Endothelial cell of umbilical vein (primary cell): ENCODE data around the gene GCH1.

ENCODE experiments used
- EZH2 ChIP-seq: IDR thresholded peaks from 2 replicates; pipeline ENCODE4 v1.6.1; 2012; ENCODE audit warnings: borderline replicate concordance, low read depth, mild to moderate bottlenecking, moderate library complexity, low read length, inconsistent platforms; ENCODE audit not compliant: severe bottlenecking
- JUN ChIP-seq: IDR thresholded peaks from 2 replicates; pipeline ENCODE4 v1.6.1; 2011; ENCODE audit warnings: borderline replicate concordance, low read depth; ENCODE audit not compliant: insufficient read length, insufficient read depth
- POLR2A ChIP-seq: IDR thresholded peaks from 2 replicates; pipeline ENCODE4 v1.6.1; 2012; ENCODE audit warnings: low read depth, mild to moderate bottlenecking, control low read depth, low read length
- POLR2AphosphoS5 ChIP-seq: IDR thresholded peaks from 2 replicates; pipeline ENCODE4 v1.6.1; 2012; ENCODE audit warnings: low read depth, mild to moderate bottlenecking, control low read depth, low read length, moderate library complexity; ENCODE audit not compliant: insufficient read depth
- TF ChIP-seq, protein P1 (sequence below), 2 donors: IDR thresholded peaks; 1 replicate in 1 of 2; 2 replicates in 1 of 2; pipeline ENCODE4 v1.5.1; 2011; ENCODE audit warnings: low read length in 2 of 2, mild to moderate bottlenecking in 2 of 2, moderate library complexity in 2 of 2, control low read depth in 1 of 2, inconsistent platforms in 1 of 2, low read depth in 1 of 2; ENCODE audit not compliant: insufficient read depth in 1 of 2; ENCODE audit errors: extremely low read depth in 1 of 2
- TF ChIP-seq, protein P2 (sequence below): IDR thresholded peaks from 2 replicates; pipeline ENCODE4 v1.6.1; 2011; ENCODE audit not compliant: insufficient read depth, insufficient read length

DNA sequence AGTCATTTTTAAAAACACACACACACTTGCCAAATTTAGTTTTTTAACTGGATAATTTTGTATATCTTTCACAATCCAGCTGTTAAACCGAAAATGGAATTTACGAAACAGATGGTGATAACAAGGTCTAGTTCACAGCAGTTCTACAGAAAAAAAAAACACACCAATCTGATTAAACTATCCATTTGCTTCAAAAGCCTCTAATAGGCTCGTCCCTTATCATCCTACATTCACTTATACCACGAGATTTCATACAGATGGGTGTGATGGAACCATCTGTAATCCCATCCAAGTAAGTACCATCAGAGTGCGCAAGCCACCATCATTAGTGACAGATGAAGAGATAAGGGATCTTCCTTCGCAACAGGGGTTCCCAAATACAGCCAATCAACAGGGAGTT lies 20.1 kb downstream of the GCH1 start:
- no peak for TF ChIP-seq POLR2AphosphoS5
- TF ChIP-seq JUN: no peak
- TF ChIP-seq, protein P1, sequence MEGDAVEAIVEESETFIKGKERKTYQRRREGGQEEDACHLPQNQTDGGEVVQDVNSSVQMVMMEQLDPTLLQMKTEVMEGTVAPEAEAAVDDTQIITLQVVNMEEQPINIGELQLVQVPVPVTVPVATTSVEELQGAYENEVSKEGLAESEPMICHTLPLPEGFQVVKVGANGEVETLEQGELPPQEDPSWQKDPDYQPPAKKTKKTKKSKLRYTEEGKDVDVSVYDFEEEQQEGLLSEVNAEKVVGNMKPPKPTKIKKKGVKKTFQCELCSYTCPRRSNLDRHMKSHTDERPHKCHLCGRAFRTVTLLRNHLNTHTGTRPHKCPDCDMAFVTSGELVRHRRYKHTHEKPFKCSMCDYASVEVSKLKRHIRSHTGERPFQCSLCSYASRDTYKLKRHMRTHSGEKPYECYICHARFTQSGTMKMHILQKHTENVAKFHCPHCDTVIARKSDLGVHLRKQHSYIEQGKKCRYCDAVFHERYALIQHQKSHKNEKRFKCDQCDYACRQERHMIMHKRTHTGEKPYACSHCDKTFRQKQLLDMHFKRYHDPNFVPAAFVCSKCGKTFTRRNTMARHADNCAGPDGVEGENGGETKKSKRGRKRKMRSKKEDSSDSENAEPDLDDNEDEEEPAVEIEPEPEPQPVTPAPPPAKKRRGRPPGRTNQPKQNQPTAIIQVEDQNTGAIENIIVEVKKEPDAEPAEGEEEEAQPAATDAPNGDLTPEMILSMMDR (IDR thresholded peaks at IDR 0.05; ENCODE audit: extremely low read depth in 1 of 2, insufficient read depth in 1 of 2, low read depth in 1 of 2, low read length in 2 of 2): no peak
- no peak for TF ChIP-seq EZH2
- TF ChIP-seq POLR2A: no peak
- TF ChIP-seq, protein P2, sequence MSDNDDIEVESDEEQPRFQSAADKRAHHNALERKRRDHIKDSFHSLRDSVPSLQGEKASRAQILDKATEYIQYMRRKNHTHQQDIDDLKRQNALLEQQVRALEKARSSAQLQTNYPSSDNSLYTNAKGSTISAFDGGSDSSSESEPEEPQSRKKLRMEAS: no peak
